ENCODE data around the gene ZBTB20. TPM values are rescaled to one million over a fixed set of nuclear protein-coding genes. Genes with fewer than 3 reads are reported as not detected.

The ZBTB20 gene
- total RNA-seq, 1 donor from 2014 or later = 61.0 TPM

DNA sequence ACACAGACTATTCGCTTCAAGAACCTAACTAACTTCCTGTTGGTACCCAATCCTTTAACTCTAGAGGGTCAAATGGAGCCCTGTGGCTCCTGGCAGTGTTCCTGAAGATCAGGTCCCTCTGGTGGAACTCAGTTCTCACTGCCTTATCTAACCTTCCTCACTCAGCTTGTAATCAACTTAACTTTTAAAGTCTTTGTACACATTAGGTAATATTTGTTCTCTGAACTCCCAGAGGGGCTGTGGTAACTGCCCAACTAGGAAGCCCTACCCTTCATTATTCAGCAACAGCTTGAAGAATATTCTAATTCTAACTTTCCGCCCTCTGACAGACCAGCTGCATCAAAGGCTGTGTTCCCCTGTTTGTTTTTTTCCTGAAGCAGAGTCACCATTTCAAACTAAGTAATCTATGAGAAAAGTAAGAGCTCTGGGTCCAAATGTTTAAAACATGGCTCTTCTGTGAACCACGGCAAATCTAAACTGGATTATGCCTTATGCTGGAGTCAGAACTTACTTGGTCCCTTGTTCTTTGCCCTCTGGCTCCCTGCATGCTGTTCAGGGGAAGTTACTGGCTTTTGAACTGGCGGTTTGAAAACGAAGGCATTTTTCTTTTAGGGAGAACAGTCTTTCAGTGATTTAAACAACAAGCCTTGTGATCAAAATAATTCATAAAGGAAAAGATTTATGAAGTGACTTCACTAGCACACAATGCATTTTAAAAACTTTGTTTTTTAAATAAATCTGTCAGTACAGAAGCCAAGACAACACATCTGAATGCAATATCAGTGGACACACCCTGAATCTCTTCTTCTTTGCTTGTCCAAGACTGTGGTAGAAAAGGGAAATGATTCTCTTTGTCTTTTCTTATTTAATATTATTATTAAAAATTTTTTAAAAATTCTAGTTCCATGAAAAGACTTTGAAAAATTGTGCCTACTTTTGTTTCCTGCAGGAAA, 487.7 kb downstream of the ZBTB20 start:
- H3K9me3 ChIP-seq = no peaks in the 10 kb centered on the region
- TF ChIP-seq, protein P1, sequence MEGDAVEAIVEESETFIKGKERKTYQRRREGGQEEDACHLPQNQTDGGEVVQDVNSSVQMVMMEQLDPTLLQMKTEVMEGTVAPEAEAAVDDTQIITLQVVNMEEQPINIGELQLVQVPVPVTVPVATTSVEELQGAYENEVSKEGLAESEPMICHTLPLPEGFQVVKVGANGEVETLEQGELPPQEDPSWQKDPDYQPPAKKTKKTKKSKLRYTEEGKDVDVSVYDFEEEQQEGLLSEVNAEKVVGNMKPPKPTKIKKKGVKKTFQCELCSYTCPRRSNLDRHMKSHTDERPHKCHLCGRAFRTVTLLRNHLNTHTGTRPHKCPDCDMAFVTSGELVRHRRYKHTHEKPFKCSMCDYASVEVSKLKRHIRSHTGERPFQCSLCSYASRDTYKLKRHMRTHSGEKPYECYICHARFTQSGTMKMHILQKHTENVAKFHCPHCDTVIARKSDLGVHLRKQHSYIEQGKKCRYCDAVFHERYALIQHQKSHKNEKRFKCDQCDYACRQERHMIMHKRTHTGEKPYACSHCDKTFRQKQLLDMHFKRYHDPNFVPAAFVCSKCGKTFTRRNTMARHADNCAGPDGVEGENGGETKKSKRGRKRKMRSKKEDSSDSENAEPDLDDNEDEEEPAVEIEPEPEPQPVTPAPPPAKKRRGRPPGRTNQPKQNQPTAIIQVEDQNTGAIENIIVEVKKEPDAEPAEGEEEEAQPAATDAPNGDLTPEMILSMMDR (IDR thresholded peaks at IDR 0.05) = peak; percentile 14
- no peaks in the 10 kb centered on the region for H3K27me3 ChIP-seq
- ATAC-seq (peak; percentile 81), DNase-seq (no peak)
- peak overlapping the region; percentile 55 for H3K27ac ChIP-seq
- no peaks in the 10 kb centered on the region for H3K36me3 ChIP-seq
- H3K4me1 ChIP-seq = peaks cover 9% of the 10 kb centered on the region
- intact Hi-C loops (cut with DNase I) = no loop called here
- no peak overlapping the region for H3K4me3 ChIP-seq

DNA sequence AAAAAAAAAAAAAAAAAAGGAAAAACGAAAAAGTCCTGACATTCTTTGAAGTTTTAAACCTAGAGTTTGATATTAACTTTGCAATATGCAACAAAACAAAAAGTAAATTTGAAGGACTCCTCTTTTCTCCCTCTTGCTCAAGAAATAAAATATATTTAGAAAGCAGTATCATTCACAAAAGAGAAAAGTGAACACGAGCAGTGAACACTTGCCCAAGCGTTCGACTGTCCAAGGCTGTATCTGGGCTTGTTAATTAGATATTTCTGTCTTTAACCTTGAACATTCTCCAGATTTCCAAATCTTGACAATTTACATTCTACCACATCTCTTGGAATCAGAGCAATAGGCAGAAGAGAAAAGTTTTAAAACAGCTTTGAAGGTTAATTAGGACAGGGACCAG, 495.5 kb downstream of the ZBTB20 start:
- no peak for DNase-seq
- Histone ChIP-seq H3K4me1 (peaks cover 8% of the 10 kb centered on the region), H3K27ac (no peak overlapping the region), H3K4me3 (no peak overlapping the region), H3K36me3 (no peaks in the 10 kb centered on the region), H3K27me3 (no peaks in the 10 kb centered on the region), H3K9me3 (no peaks in the 10 kb centered on the region)
- TF ChIP-seq, protein P1 (IDR thresholded peaks at IDR 0.05) = no peak
- ATAC-seq = no peak
- intact Hi-C loops (cut with DNase I) = no loop called here

DNA sequence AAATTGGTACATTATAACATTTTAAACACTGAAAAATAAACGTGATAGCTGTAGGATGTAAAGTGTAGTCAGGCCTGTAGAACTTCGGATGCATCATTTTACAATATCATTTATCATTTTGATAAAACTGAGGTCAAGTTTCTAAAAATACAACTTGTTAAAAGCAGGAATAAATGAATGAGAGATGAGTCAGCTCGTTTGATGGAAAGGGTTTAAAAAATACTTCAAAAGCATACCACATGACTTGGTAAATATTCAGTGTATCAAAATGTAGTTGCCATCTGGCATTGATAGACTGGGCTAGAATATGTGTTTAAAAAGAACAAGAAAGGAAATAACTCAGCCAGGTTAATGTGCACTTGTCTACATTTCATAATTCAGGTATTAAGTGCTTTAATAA, 496.3 kb downstream of the ZBTB20 start:
- H3K36me3 ChIP-seq = no peaks in the 10 kb centered on the region
- no peaks in the 10 kb centered on the region for H3K9me3 ChIP-seq
- no peak overlapping the region for H3K4me3 ChIP-seq
- no peaks in the 10 kb centered on the region for H3K27me3 ChIP-seq
- intact Hi-C loops (cut with DNase I) = no loop called here
- ATAC-seq = no peak
- H3K27ac ChIP-seq = no peak overlapping the region
- H3K4me1 ChIP-seq = peaks cover 8% of the 10 kb centered on the region
- TF ChIP-seq, protein P1 (IDR thresholded peaks at IDR 0.05) = no peak
- DNase-seq = no peak

DNA sequence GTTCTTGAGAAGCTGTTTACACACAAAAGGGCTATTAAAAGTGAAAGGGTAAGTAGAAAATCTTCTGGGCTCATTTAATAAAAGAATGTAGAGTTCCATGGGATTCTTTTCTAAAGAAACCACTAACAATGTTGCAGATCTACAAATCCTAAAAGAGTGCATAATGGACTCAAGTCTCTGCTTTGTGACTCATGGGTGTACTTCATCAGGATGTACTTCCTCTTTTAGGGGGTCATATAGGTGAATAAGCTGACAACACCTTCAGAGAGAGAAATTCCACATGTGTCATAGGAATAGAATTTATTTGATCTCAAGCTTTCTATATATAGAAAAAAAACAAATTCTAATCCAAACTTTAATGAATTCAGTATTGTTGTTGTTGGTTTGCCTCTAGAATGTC, 497.8 kb downstream of the ZBTB20 start:
- Histone ChIP-seq H3K4me1 (peaks cover 8% of the 10 kb centered on the region), H3K27me3 (no peaks in the 10 kb centered on the region)

DNA sequence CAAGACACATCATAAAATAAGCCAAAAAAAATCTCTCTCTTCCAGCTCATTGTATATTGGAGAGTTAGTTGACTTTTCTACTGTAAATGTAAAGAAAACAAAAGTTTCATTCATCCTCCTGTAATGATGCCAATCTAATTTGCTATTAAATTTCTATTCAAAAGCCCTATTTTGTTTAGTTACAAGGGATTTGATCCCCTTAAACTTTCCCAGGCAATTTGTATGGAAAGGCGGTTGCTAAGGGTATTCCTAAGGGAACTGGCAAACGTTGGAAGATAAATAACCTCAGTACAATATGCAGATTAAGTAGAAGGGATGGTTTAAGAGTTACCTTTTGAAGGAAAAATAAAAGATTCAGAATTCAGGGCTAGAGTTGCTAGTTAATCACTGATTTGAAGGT, 500.6 kb downstream of the ZBTB20 start:
- ATAC-seq (no peak), DNase-seq (no peak)
- Histone ChIP-seq H3K4me1 (peaks cover 8% of the 10 kb centered on the region), H3K27ac (no peak overlapping the region), H3K4me3 (no peak overlapping the region), H3K36me3 (no peaks in the 10 kb centered on the region), H3K9me3 (no peaks in the 10 kb centered on the region), H3K27me3 (no peaks in the 10 kb centered on the region)
- TF ChIP-seq, protein P1 (IDR thresholded peaks at IDR 0.05) = no peak
- intact Hi-C loops (cut with DNase I) = no loop called here

More for the DNA sequence above, 497.8 kb downstream of the ZBTB20 start:
- DNase-seq = no peak
- no peak overlapping the region for H3K4me3 ChIP-seq
- TF ChIP-seq, protein P1 (IDR thresholded peaks at IDR 0.05) = no peak
- no peak for ATAC-seq
- no peaks in the 10 kb centered on the region for H3K9me3 ChIP-seq
- no peaks in the 10 kb centered on the region for H3K36me3 ChIP-seq
- intact Hi-C loops (cut with DNase I) = no loop called here
- no peak overlapping the region for H3K27ac ChIP-seq

Data from upper lobe of right lung (tissue), 1 donor.